HepG2 (cell line): Measurements from ENCODE around the gene POLE. TPM values are rescaled to one million over a fixed set of nuclear protein-coding genes. Genes with fewer than 3 reads are reported as not detected.

Source experiments
- ATAC-seq: fragments of 200-7000 bp; cut with Tn5 transposase; 3 replicates; pipeline ENCODE4 v1.9.1; 2020; ENCODE audit warnings: mild to moderate bottlenecking, moderate library complexity
- BruUV-seq: library from RNA; stranded (reverse); fragments of 400-500 nt; replicated peaks from 2 replicates; lab custom pipeline; 2021; lab: Mats Ljungman, UMichigan
- CTCF ChIA-PET: fragments of 300-600 bp; formaldehyde crosslinking; extraction: SDS; loops from one replicate; lab custom pipeline; 2021; ENCODE audit warnings: low total read pairs, inconsistent platforms, low intra/inter-chr PET ratio; lab: Yijun Ruan, JAX
- POLR2A ChIA-PET: fragments of 350-600 bp; sonication (Branson Sonifier 250); formaldehyde crosslinking; loops from one replicate; lab custom pipeline; 2020; ENCODE audit warnings: antibody characterized with exemption, inconsistent platforms; lab: Yijun Ruan, JAX
- DNase-seq: peaks from one replicate; pipeline ENCODE4 v3.0.0-alpha.2; 2015; ENCODE audit warnings: low spot score
- FAIRE-seq: peaks from 3 replicates; lab custom pipeline; 2011; peaks lifted over from hg19 to GRCh38; lab: Jason Lieb, UNC
- H2AFZ ChIP-seq: one replicate; pipeline ENCODE4 v1.6.1; 2011; ENCODE audit warnings: low read length, inconsistent platforms
- H3K27ac ChIP-seq: fragments of 300-600 bp; 3 replicates; pipeline ENCODE4 v1.8.0; 2011; ENCODE audit warnings: mixed run types, mild to moderate bottlenecking, mixed read lengths, low read length, inconsistent platforms; ENCODE audit not compliant: insufficient read depth; ENCODE audit errors: extremely low read length
- H3K27me3 ChIP-seq, 2 experiments: fragments of 200-600 bp in 1 of 2; 2 replicates in 1 of 2; 3 replicates in 1 of 2; pipeline versions ENCODE4 v1.6.0 to v1.8.0; 2011; ENCODE audit warnings: low read length in 2 of 2, mild to moderate bottlenecking in 2 of 2, moderate library complexity in 2 of 2, inconsistent platforms in 1 of 2; ENCODE audit not compliant: insufficient read depth in 2 of 2, control insufficient read depth in 1 of 2
- H3K36me3 ChIP-seq, 2 experiments: fragments of 200-600 bp in 1 of 2; replicated peaks in 1 of 2; 2 replicates in 1 of 2; 3 replicates in 1 of 2; pipeline versions ENCODE4 v1.5.1 to v1.8.0; 2011; ENCODE audit warnings: low read length in 2 of 2, inconsistent platforms in 1 of 2; ENCODE audit not compliant: insufficient read depth in 2 of 2, control insufficient read depth in 1 of 2
- H3K4me1 ChIP-seq: 2 replicates; pipeline ENCODE4 v1.5.1; 2012; ENCODE audit warnings: low read length, inconsistent platforms; ENCODE audit not compliant: insufficient read depth
- H3K4me2 ChIP-seq: 2 replicates; pipeline ENCODE4 v1.6.0; 2011; ENCODE audit warnings: low read depth, low read length, inconsistent platforms
- H3K4me3 ChIP-seq, 3 experiments: fragments of 200-600 bp in 1 of 3; sonication (generic), shearing (Covaris generic) in 1 of 3; replicated peaks in 1 of 3; 2 replicates each; pipeline ENCODE4 v1.5.1; 2011 to 2016; ENCODE audit warnings: low read length in 3 of 3, inconsistent platforms in 2 of 3, low read depth in 2 of 3, mild to moderate bottlenecking in 2 of 3, control low read depth in 1 of 3, mixed read lengths in 1 of 3; ENCODE audit not compliant: insufficient read depth in 1 of 3
- H3K79me2 ChIP-seq: one replicate; pipeline ENCODE4 v1.6.1; 2011; ENCODE audit warnings: low read length, inconsistent platforms; ENCODE audit not compliant: insufficient read depth
- H3K9ac ChIP-seq: 2 replicates; pipeline ENCODE4 v1.6.0; 2011; ENCODE audit warnings: mild to moderate bottlenecking, low read depth, low read length, inconsistent platforms; ENCODE audit not compliant: insufficient read depth
- H3K9me3 ChIP-seq: 2 replicates; pipeline ENCODE4 v1.5.1; 2012; ENCODE audit warnings: mild to moderate bottlenecking, low read length
- H4K20me1 ChIP-seq: 2 replicates; pipeline ENCODE4 v1.6.0; 2011; ENCODE audit warnings: inconsistent platforms, mild to moderate bottlenecking, low read length, moderate library complexity; ENCODE audit not compliant: insufficient read depth
- AFF4 ChIP-seq: sonication (generic); formaldehyde crosslinking; IDR thresholded peaks from 2 replicates; pipeline ENCODE4 v1.4.0; 2020; ENCODE audit warnings: missing genetic modification reagents
- DNMT1 ChIP-seq: sonication (generic); formaldehyde crosslinking; IDR thresholded peaks from 2 replicates; pipeline ENCODE4 v1.5.1; 2020; ENCODE audit warnings: mild to moderate bottlenecking, missing genetic modification reagents
- FOXO1 ChIP-seq: sonication (generic); formaldehyde crosslinking; IDR thresholded peaks from 2 replicates; pipeline ENCODE4 v1.4.0; 2020; ENCODE audit warnings: missing genetic modification reagents
- KLF6 ChIP-seq: IDR thresholded peaks from 2 replicates; pipeline ENCODE4 v1.8.0; 2016; ENCODE audit warnings: missing biosample characterization, missing genetic modification reagents
- NFYB ChIP-seq: sonication (generic); formaldehyde crosslinking; IDR thresholded peaks from 2 replicates; pipeline ENCODE4 v1.4.0; 2020; ENCODE audit warnings: missing genetic modification reagents
- PTBP1 ChIP-seq: fragments of 200-400 bp; formaldehyde crosslinking; IDR thresholded peaks from 2 replicates; pipeline ENCODE4 v1.6.1; 2018; ENCODE audit warnings: low read length, low read depth; ENCODE audit not compliant: poor library complexity, severe bottlenecking
- RBM39 ChIP-seq: fragments of 200-400 bp; formaldehyde crosslinking; IDR thresholded peaks from one replicate; pipeline ENCODE4 v1.6.1; 2018; ENCODE audit warnings: antibody characterized with exemption, mild to moderate bottlenecking, low read depth, low read length; ENCODE audit not compliant: poor library complexity, severe bottlenecking
- REL ChIP-seq: sonication (generic); formaldehyde crosslinking; conservative IDR thresholded peaks from 2 replicates; pipeline ENCODE4 v1.8.0; 2022; ENCODE audit warnings: mild to moderate bottlenecking, missing genetic modification reagents, moderate library complexity
- SNAPC2 ChIP-seq: sonication (generic); formaldehyde crosslinking; IDR thresholded peaks from 2 replicates; pipeline ENCODE4 v1.8.1; 2022; ENCODE audit warnings: mild to moderate bottlenecking, missing genetic modification reagents
- TCF7L2 ChIP-seq: IDR thresholded peaks from 2 replicates; pipeline ENCODE4 v1.6.1; 2011; ENCODE audit warnings: mild to moderate bottlenecking, low read depth, low read length, moderate library complexity
- ZC3H4 ChIP-seq: sonication (generic); formaldehyde crosslinking; IDR thresholded peaks from 2 replicates; pipeline ENCODE4 v1.4.0; 2020; ENCODE audit warnings: missing genetic modification reagents, borderline replicate concordance
- ZNF709 ChIP-seq: sonication (generic); formaldehyde crosslinking; IDR thresholded peaks from 2 replicates; pipeline ENCODE4 v1.5.0; 2020; ENCODE audit warnings: mild to moderate bottlenecking, missing genetic modification reagents
- ZNF883 ChIP-seq: sonication (generic); formaldehyde crosslinking; IDR thresholded peaks from 2 replicates; pipeline ENCODE4 v1.5.1; 2020; ENCODE audit warnings: mild to moderate bottlenecking, missing genetic modification reagents; ENCODE audit errors: not compliant biosample characterization
- ZSCAN22 ChIP-seq: sonication (generic); formaldehyde crosslinking; IDR thresholded peaks from 2 replicates; pipeline ENCODE4 v1.4.0; 2020; ENCODE audit warnings: mild to moderate bottlenecking, missing genetic modification reagents
- WGBS: methylation state at CpG from one replicate; pipeline ENCODE4 v1.1.6; 2017; ENCODE audit warnings: low lambda C conversion rate; 5-methylcytosine and 5-hydroxymethylcytosine counted together
- in situ Hi-C: cut with HindIII; loops from 2 replicates; pipeline ENCODE4 v1.10.0; 2017; ENCODE audit warnings: low pct_unique_long_range_greater_than_20kb; ENCODE audit not compliant: extremely low pct_ligation_motif_present
- intact Hi-C: fragments of 100-400 bp; cut with micrococcal nuclease; formaldehyde crosslinking; loops from one replicate; pipeline ENCODE4 v1.10.0; 2022; ENCODE audit not compliant: unreplicated experiment
- polyA plus RNA-seq, 8 experiments: library from polyadenylated mRNA; depleted of rRNA in 3 of 8; stranded (reverse) in 7 of 8; unstranded in 1 of 8; fragments of >200 nt; fragmentation: Illumina TruSeq in 4 of 8; extraction: Trizol in 4 of 8; gene quantifications; 2 replicates each; pipeline versions ENCODE4 v1.2.1 to v1.2.3, GENCODE V29; 2011 to 2016; ENCODE audit warnings: low read depth in 4 of 8, missing spikeins in 1 of 8, mixed read lengths in 1 of 8; ENCODE audit not compliant: insufficient read depth in 1 of 8
- total RNA-seq, 5 experiments: library from RNA; depleted of rRNA; stranded (reverse); fragments of >200 nt; fragmentation: Illumina TruSeq; extraction: Trizol; gene quantifications; 2 replicates each; pipeline ENCODE4 v1.2.3, GENCODE V29; 2016; ENCODE audit warnings: low read depth in 1 of 5

Gene POLE
- total and polyA plus RNA-seq, 2 of the 13 experiments (the other 11 are each of a cell fraction or from before 2014, with no cell fraction given) = 25.3 to 52.2 TPM

GRCh38 chr12:132633901-132634300 is 53.2 kb downstream of the POLE start (continued):
- TF ChIP-seq AFF4 (no peak), ZNF883 (CRISPR knock-in tag) (no peak), ZNF709 (no peak)
- TF ChIP-seq, all 625 proteins: peak for 0

GRCh38 chr12:132633398-132633797 is 53.7 kb downstream of the POLE start:
- in situ Hi-C loops = no loop called here
- Histone ChIP-seq H3K4me3 (no peak overlapping the region), H3K4me1 (no peaks in the 10 kb centered on the region), H3K36me3 (peaks cover 38 to 84% of the 10 kb centered on the region in 2 experiments; a peak in 4 of 5 replicates), H3K79me2 (no peaks in the 10 kb centered on the region), H4K20me1 (no peaks in the 10 kb centered on the region)
- DNase-seq (no peak), ATAC-seq (no peak), FAIRE-seq (no peak)
- TF ChIP-seq REL (CRISPR knock-in tag) (no peak), ZC3H4 (CRISPR knock-in tag) (no peak), DNMT1 (CRISPR knock-in tag) (no peak), RBM39 (no peak), KLF6 (no peak), NFYB (no peak), TCF7L2 (no peak), ZSCAN22 (CRISPR knock-in tag) (no peak), PTBP1 (no peak), SNAPC2 (no peak), FOXO1 (CRISPR knock-in tag) (no peak)
- TF ChIP-seq, all 625 proteins: peak for 0
- Histone ChIP-seq H3K4me2 (no peak overlapping the region), H3K27me3 (no peaks in the 10 kb centered on the region), H3K27ac (no peak overlapping the region), H3K9me3 (no peaks in the 10 kb centered on the region), H2AFZ (no peak overlapping the region), H3K9ac (no peak overlapping the region)
- intact Hi-C loops = no loop called here
- 93% methylated on average over 8 of the region's 8 CpGs for WGBS
- ChIA-PET POLR2A (no interaction called here), CTCF (no interaction called here)
- BruUV-seq = no TSS peak
